HCT116 (cell line): ENCODE data around the gene CALR3. TPM values are rescaled to one million over a fixed set of nuclear protein-coding genes. Genes with fewer than 3 reads are reported as not detected.

ENCODE experiments used
- ATAC-seq: fragments of 200-7000 bp; cut with Tn5 transposase; 2 replicates; pipeline ENCODE4 v1.9.1; 2020; ENCODE audit warnings: mild to moderate bottlenecking, moderate library complexity
- BruUV-seq: library from RNA; stranded (reverse); fragments of 400-500 nt; replicated peaks from 2 replicates; lab custom pipeline; 2021; lab: Mats Ljungman, UMichigan
- CTCF ChIA-PET: fragments of 300-600 bp; sonication (Branson Sonifier 250); formaldehyde crosslinking; loops from one replicate; lab custom pipeline; 2021; ENCODE audit warnings: antibody characterized with exemption; lab: Charles Lee
- POLR2A ChIA-PET: fragments of 300-600, 350-600 bp; sonication (Branson Sonifier 250); formaldehyde crosslinking; loops from one replicate; lab custom pipeline; 2021; ENCODE audit warnings: antibody characterized with exemption; lab: Charles Lee
- RAD21 ChIA-PET, 2 experiments: fragments of 300-600 bp; sonication (Branson Sonifier 250); formaldehyde crosslinking; loops; one replicate each; lab custom pipeline; 2023; ENCODE audit warnings: low total read pairs in 2 of 2; ENCODE audit not compliant: uncharacterized antibody in 2 of 2, unreplicated experiment in 2 of 2, low non-redundant PET in 1 of 2; lab: Charles Lee
- DNase-seq: peaks from one replicate; pipeline ENCODE4 v3.0.0-alpha.2; 2010; ENCODE audit warnings: low read depth, low spot score
- H2AFZ ChIP-seq: fragments of 200-600 bp; shearing (Covaris generic), sonication (generic); 2 replicates; pipeline ENCODE4 v1.6.1; 2017; ENCODE audit warnings: low read depth, mixed run types, mixed read lengths, antibody characterized with exemption, low read length; ENCODE audit not compliant: poor library complexity, severe bottlenecking
- H3K27ac ChIP-seq: 2 replicates; pipeline ENCODE4 v1.5.1; 2012; ENCODE audit warnings: low read depth, low read length
- H3K27me3 ChIP-seq: fragments of 200-600 bp; sonication (generic); 2 replicates; pipeline ENCODE4 v1.6.1; 2016; ENCODE audit warnings: mixed run types, low read length, mixed read lengths; ENCODE audit not compliant: insufficient read depth
- H3K36me3 ChIP-seq, 2 experiments: fragments of 200-500 bp in 1 of 2; fragments of 200-600 bp in 1 of 2; sonication (Bioruptor generic) in 1 of 2; sonication (generic) in 1 of 2; 2 replicates each; pipeline versions ENCODE4 v1.5.1 to v1.6.1; 2014 to 2016; ENCODE audit warnings: low read length in 2 of 2, inconsistent platforms in 1 of 2, mixed read lengths in 1 of 2, mixed run types in 1 of 2; ENCODE audit not compliant: insufficient read depth in 2 of 2, control insufficient read depth in 1 of 2
- H3K4me1 ChIP-seq, 2 experiments: fragments of 200-600 bp in 1 of 2; sonication (generic) in 1 of 2; 2 replicates each; pipeline versions ENCODE4 v1.5.1 to v1.6.1; 2012 to 2017; ENCODE audit warnings: low read length in 2 of 2, inconsistent platforms in 1 of 2, mild to moderate bottlenecking in 1 of 2, mixed read lengths in 1 of 2, mixed run types in 1 of 2, moderate library complexity in 1 of 2; ENCODE audit not compliant: insufficient read depth in 2 of 2, control insufficient read depth in 1 of 2
- H3K4me2 ChIP-seq: fragments of 200-600 bp; sonication (generic); 2 replicates; pipeline ENCODE4 v1.6.1; 2017; ENCODE audit warnings: mixed run types, low read length, mixed read lengths
- H3K4me3 ChIP-seq, 2 experiments: fragments of 200-600 bp in 1 of 2; sonication (generic) in 1 of 2; replicated peaks in 1 of 2; 2 replicates each; pipeline ENCODE4 v1.5.1; 2011 to 2016; ENCODE audit warnings: low read length in 2 of 2, control low read depth in 1 of 2, low read depth in 1 of 2, mild to moderate bottlenecking in 1 of 2, mixed read lengths in 1 of 2, mixed run types in 1 of 2
- H3K79me2 ChIP-seq: fragments of 200-600 bp; sonication (generic); 2 replicates; pipeline ENCODE4 v1.6.1; 2017; ENCODE audit warnings: mild to moderate bottlenecking, mixed run types, low read length, moderate library complexity, mixed read lengths; ENCODE audit not compliant: insufficient read depth
- H3K9ac ChIP-seq: fragments of 200-600 bp; sonication (generic); 2 replicates; pipeline ENCODE4 v1.6.1; 2016; ENCODE audit warnings: low read length, mixed read lengths
- H3K9me2 ChIP-seq: fragments of 200-600 bp; sonication (generic), shearing (Covaris generic); 2 replicates; pipeline ENCODE4 v1.6.1; 2017; ENCODE audit warnings: mixed run types, mild to moderate bottlenecking, moderate library complexity; ENCODE audit not compliant: insufficient read depth
- H3K9me3 ChIP-seq, 2 experiments: fragments of 200-500 bp in 1 of 2; fragments of 200-600 bp in 1 of 2; sonication (Bioruptor generic) in 1 of 2; sonication (generic) in 1 of 2; 2 replicates each; pipeline ENCODE4 v1.6.1; 2014 to 2017; ENCODE audit warnings: low read length in 2 of 2, mixed read lengths in 2 of 2, inconsistent platforms in 1 of 2, low read depth in 1 of 2, mild to moderate bottlenecking in 1 of 2, mixed run types in 1 of 2, moderate library complexity in 1 of 2; ENCODE audit not compliant: control insufficient read depth in 1 of 2, insufficient read depth in 1 of 2
- H4K20me1 ChIP-seq: fragments of 200-600 bp; sonication (generic), shearing (Covaris generic); 2 replicates; pipeline ENCODE4 v1.6.1; 2017; ENCODE audit warnings: mixed run types, mild to moderate bottlenecking, moderate library complexity; ENCODE audit not compliant: insufficient read depth
- CEBPB ChIP-seq: IDR thresholded peaks from 2 replicates; pipeline ENCODE4 v1.6.1; 2012; ENCODE audit warnings: low read depth
- EGR1 ChIP-seq: IDR thresholded peaks from 2 replicates; pipeline ENCODE4 v1.6.1; 2012; ENCODE audit warnings: low read depth
- ELF1 ChIP-seq: IDR thresholded peaks from 2 replicates; pipeline ENCODE4 v1.6.1; 2012; ENCODE audit warnings: low read depth, borderline replicate concordance
- EZH2 ChIP-seq: fragments of 200-600 bp; sonication (generic); IDR thresholded peaks from 2 replicates; pipeline ENCODE4 v1.6.1; 2017; ENCODE audit warnings: antibody characterized with exemption, mixed run types
- FOSL1 ChIP-seq: IDR thresholded peaks from 2 replicates; pipeline ENCODE4 v1.6.1; 2012; ENCODE audit warnings: low read depth
- POLR2AphosphoS5 ChIP-seq: IDR thresholded peaks from 2 replicates; pipeline ENCODE4 v1.6.1; 2011; ENCODE audit warnings: mild to moderate bottlenecking, low read depth, low read length, moderate library complexity
- SP1 ChIP-seq: IDR thresholded peaks from 2 replicates; pipeline ENCODE4 v1.6.1; 2012; ENCODE audit warnings: low read depth
- YY1 ChIP-seq: IDR thresholded peaks from 2 replicates; pipeline ENCODE4 v1.6.1; 2011; ENCODE audit warnings: low read length, low read depth, moderate library complexity, mild to moderate bottlenecking; ENCODE audit not compliant: insufficient replicate concordance; ENCODE audit errors: extremely low read depth
- ZFX ChIP-seq: fragments of 450-650 bp; IDR thresholded peaks from 2 replicates; pipeline ENCODE4 v1.6.1; 2017
- ZNF274 ChIP-seq: fragments of 200-500 bp; sonication (Bioruptor generic); IDR thresholded peaks from 2 replicates; pipeline ENCODE4 v1.6.1; 2014; ENCODE audit warnings: mild to moderate bottlenecking, low read depth, low read length, inconsistent platforms
- intact Hi-C: fragments of 100-400 bp; cut with micrococcal nuclease; formaldehyde crosslinking; loops from 2 replicates; pipeline ENCODE4 v1.10.0; 2022
- total RNA-seq: library from RNA; stranded (reverse); gene quantifications from one replicate; pipeline ENCODE4 v1.2.1, GENCODE V29; 2021; ENCODE audit not compliant: unreplicated experiment
- TF ChIP-seq, protein P1 (sequence below): IDR thresholded peaks from 2 replicates; pipeline ENCODE4 v1.6.1; 2012; ENCODE audit warnings: low read depth
- TF ChIP-seq, protein P2 (sequence below): IDR thresholded peaks from 2 replicates; pipeline ENCODE4 v1.6.1; 2012
- TF ChIP-seq, protein P3 (sequence below), 3 experiments: fragments of 200-600 bp in 1 of 3; sonication (generic) in 1 of 3; IDR thresholded peaks in 2 of 3; conservative IDR thresholded peaks in 1 of 3; 2 replicates each; pipeline ENCODE4 v1.5.1; 2012 to 2017; ENCODE audit warnings: low read depth in 2 of 3, low read length in 2 of 3, antibody characterized with exemption in 1 of 3, borderline replicate concordance in 1 of 3, control low read depth in 1 of 3, mild to moderate bottlenecking in 1 of 3, mixed read lengths in 1 of 3, mixed run types in 1 of 3, moderate library complexity in 1 of 3; ENCODE audit not compliant: insufficient read depth in 1 of 3
- TF ChIP-seq, protein P4 (sequence below): IDR thresholded peaks from 2 replicates; pipeline ENCODE4 v1.6.1; 2012

Gene CALR3
- total RNA-seq, 1 experiment from 2014 or later = not detected

DNA sequence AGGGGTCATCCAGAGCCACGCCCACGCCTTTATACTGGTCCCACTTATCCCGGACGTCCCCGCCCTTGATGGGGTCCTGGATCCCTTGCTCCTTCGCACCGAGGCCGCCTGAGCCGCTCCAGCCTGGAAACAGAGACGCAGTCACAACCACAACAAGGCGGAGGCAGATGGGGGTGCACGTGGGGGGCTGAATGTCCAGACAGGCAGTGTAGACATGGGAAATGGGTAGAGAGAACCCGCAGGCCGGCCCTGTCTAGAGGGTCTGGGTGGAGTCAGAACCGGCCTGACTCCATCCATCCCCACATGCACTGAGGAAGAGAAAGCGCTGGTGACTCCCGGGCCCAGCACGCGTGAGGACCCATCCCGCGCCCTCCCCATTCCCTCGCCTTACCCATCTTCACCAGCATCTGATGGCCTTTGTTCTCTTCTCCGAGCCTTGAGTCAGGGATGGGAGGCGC is 23.3 kb upstream of the CALR3 start:
- H3K36me3 ChIP-seq = peaks cover 31 to 62% of the 10 kb centered on the region in 2 experiments; a peak in 3 of 4 replicates

More for the DNA sequence above, 23.3 kb upstream of the CALR3 start:
- intact Hi-C loops = no loop called here
- Histone ChIP-seq H3K9me3 (no peaks in the 10 kb centered on the region), H4K20me1 (no peaks in the 10 kb centered on the region), H3K4me2 (no peak overlapping the region), H3K9ac (no peak overlapping the region), H3K27me3 (no peaks in the 10 kb centered on the region), H3K27ac (no peak overlapping the region), H3K4me3 (no peak overlapping the region), H3K79me2 (no peaks in the 10 kb centered on the region; the same call in 1 of the 2 replicates), H3K9me2 (no peaks in the 10 kb centered on the region), H3K4me1 (no peaks in the 10 kb centered on the region), H2AFZ (no peak overlapping the region)
- ATAC-seq (no peak), DNase-seq (no peak)
- RAD21 ChIA-PET = no interaction called here
- no TSS peak for BruUV-seq
- CTCF ChIA-PET = no interaction called here
- TF ChIP-seq EZH2 (no peak), ZNF274 (no peak), SP1 (no peak), CEBPB (no peak), ZFX (no peak), EGR1 (no peak), POLR2AphosphoS5 (no peak), FOSL1 (no peak), ELF1 (no peak), YY1 (no peak)
- TF ChIP-seq, protein P1, sequence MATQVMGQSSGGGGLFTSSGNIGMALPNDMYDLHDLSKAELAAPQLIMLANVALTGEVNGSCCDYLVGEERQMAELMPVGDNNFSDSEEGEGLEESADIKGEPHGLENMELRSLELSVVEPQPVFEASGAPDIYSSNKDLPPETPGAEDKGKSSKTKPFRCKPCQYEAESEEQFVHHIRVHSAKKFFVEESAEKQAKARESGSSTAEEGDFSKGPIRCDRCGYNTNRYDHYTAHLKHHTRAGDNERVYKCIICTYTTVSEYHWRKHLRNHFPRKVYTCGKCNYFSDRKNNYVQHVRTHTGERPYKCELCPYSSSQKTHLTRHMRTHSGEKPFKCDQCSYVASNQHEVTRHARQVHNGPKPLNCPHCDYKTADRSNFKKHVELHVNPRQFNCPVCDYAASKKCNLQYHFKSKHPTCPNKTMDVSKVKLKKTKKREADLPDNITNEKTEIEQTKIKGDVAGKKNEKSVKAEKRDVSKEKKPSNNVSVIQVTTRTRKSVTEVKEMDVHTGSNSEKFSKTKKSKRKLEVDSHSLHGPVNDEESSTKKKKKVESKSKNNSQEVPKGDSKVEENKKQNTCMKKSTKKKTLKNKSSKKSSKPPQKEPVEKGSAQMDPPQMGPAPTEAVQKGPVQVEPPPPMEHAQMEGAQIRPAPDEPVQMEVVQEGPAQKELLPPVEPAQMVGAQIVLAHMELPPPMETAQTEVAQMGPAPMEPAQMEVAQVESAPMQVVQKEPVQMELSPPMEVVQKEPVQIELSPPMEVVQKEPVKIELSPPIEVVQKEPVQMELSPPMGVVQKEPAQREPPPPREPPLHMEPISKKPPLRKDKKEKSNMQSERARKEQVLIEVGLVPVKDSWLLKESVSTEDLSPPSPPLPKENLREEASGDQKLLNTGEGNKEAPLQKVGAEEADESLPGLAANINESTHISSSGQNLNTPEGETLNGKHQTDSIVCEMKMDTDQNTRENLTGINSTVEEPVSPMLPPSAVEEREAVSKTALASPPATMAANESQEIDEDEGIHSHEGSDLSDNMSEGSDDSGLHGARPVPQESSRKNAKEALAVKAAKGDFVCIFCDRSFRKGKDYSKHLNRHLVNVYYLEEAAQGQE = no peak
- TF ChIP-seq, protein P2, sequence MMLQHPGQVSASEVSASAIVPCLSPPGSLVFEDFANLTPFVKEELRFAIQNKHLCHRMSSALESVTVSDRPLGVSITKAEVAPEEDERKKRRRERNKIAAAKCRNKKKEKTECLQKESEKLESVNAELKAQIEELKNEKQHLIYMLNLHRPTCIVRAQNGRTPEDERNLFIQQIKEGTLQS = no peak
- TF ChIP-seq, protein P3, sequence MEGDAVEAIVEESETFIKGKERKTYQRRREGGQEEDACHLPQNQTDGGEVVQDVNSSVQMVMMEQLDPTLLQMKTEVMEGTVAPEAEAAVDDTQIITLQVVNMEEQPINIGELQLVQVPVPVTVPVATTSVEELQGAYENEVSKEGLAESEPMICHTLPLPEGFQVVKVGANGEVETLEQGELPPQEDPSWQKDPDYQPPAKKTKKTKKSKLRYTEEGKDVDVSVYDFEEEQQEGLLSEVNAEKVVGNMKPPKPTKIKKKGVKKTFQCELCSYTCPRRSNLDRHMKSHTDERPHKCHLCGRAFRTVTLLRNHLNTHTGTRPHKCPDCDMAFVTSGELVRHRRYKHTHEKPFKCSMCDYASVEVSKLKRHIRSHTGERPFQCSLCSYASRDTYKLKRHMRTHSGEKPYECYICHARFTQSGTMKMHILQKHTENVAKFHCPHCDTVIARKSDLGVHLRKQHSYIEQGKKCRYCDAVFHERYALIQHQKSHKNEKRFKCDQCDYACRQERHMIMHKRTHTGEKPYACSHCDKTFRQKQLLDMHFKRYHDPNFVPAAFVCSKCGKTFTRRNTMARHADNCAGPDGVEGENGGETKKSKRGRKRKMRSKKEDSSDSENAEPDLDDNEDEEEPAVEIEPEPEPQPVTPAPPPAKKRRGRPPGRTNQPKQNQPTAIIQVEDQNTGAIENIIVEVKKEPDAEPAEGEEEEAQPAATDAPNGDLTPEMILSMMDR (IDR thresholded peaks at IDR 0.05 in 2 of 3, conservative IDR thresholded peaks at IDR 0.05 in 1 of 3; ENCODE audit: borderline replicate concordance in 1 of 3, insufficient read depth in 1 of 3, low read depth in 2 of 3, low read length in 2 of 3) = no peak
- TF ChIP-seq, protein P4, sequence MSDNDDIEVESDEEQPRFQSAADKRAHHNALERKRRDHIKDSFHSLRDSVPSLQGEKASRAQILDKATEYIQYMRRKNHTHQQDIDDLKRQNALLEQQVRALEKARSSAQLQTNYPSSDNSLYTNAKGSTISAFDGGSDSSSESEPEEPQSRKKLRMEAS = no peak
- POLR2A ChIA-PET = no interaction called here
